ACC112 (cell line): ENCODE results near the gene VMA21.
A peak's percentile ranks its signal among the peaks of the same experiment; 100 is the strongest.

Experiments
- H2AFZ ChIP-seq: fragments of 200-600 bp; sonication (generic); one replicate; pipeline ENCODE4 v1.6.0; 2017; ENCODE audit warnings: antibody characterized with exemption, low read length; ENCODE audit not compliant: unreplicated experiment
- H3K27ac ChIP-seq: fragments of 200-600 bp; sonication (generic); 2 replicates; pipeline ENCODE4 v1.5.1; 2014; ENCODE audit warnings: low read depth, mild to moderate bottlenecking, antibody characterized with exemption, low read length, moderate library complexity
- H3K27me3 ChIP-seq: fragments of 200-600 bp; sonication (generic); 2 replicates; pipeline ENCODE4 v1.6.1; 2014; ENCODE audit warnings: mild to moderate bottlenecking, antibody characterized with exemption, low read length, moderate library complexity, mixed read lengths; ENCODE audit not compliant: insufficient read depth
- H3K36me3 ChIP-seq: fragments of 200-600 bp; sonication (generic); 2 replicates; pipeline ENCODE4 v1.6.1; 2016; ENCODE audit warnings: mild to moderate bottlenecking, antibody characterized with exemption, low read length, moderate library complexity, mixed read lengths; ENCODE audit not compliant: insufficient read depth
- H3K4me1 ChIP-seq: fragments of 200-600 bp; sonication (generic); one replicate; pipeline ENCODE4 v1.6.1; 2016; ENCODE audit warnings: low read length, mixed read lengths; ENCODE audit not compliant: insufficient read depth, unreplicated experiment, control insufficient read depth
- H3K4me3 ChIP-seq: fragments of 200-600 bp; sonication (generic); 2 replicates; pipeline ENCODE4 v1.5.1; 2014; ENCODE audit warnings: mild to moderate bottlenecking, low read depth, low read length
- H3K79me2 ChIP-seq: fragments of 200-600 bp; sonication (generic); one replicate; pipeline ENCODE4 v1.6.0; 2016; ENCODE audit warnings: low read length; ENCODE audit not compliant: control insufficient read depth, unreplicated experiment, insufficient read depth

Gene VMA21

GRCh38 chrX:151396042-151396824 is 773 bp upstream of the VMA21 start:
- Histone ChIP-seq H3K27me3 (no peaks in the 10 kb centered on the region), H3K79me2 (peaks cover 41% of the 10 kb centered on the region), H3K4me3 (peak overlapping the region; percentile 80), H2AFZ (peak overlapping the region; percentile 99), H3K36me3 (no peaks in the 10 kb centered on the region), H3K4me1 (peaks cover 9% of the 10 kb centered on the region), H3K27ac (peak overlapping the region; percentile 91)

GRCh38 chrX:151397741-151398070 is 700 bp downstream of the VMA21 start:
- Histone ChIP-seq H3K27ac (peak overlapping the region; percentile 91), H2AFZ (no peak overlapping the region), H3K4me3 (peak overlapping the region; percentile 80)

GRCh38 chrX:151398346-151398745 is 1.3 kb downstream of the VMA21 start:
- H3K36me3 ChIP-seq, result no peaks in the 10 kb centered on the region
- peak overlapping the region; percentile 80 for H3K4me3 ChIP-seq
- no peaks in the 10 kb centered on the region for H3K27me3 ChIP-seq
- no peak overlapping the region for H3K27ac ChIP-seq
- H2AFZ ChIP-seq, result no peak overlapping the region
- H3K79me2 ChIP-seq, result peaks cover 62% of the 10 kb centered on the region
- H3K4me1 ChIP-seq, result peaks cover 9% of the 10 kb centered on the region

More at GRCh38 chrX:151397741-151398070, 700 bp downstream of the VMA21 start:
- Histone ChIP-seq H3K79me2 (peaks cover 55% of the 10 kb centered on the region), H3K36me3 (no peaks in the 10 kb centered on the region), H3K27me3 (no peaks in the 10 kb centered on the region), H3K4me1 (peaks cover 9% of the 10 kb centered on the region)

- Histone ChIP-seq H3K4me3 (no peak overlapping the region), H3K4me1 (peaks cover 9% of the 10 kb centered on the region), H3K79me2 (peaks cover 63% of the 10 kb centered on the region), H3K27ac (no peak overlapping the region), H3K27me3 (no peaks in the 10 kb centered on the region), H2AFZ (no peak overlapping the region), H3K36me3 (no peaks in the 10 kb centered on the region)
Measured at GRCh38 chrX:151402719-151403390, 5.8 kb downstream of the VMA21 start.

GRCh38 chrX:151416579-151416978 is 19.6 kb downstream of the VMA21 start:
- Histone ChIP-seq H2AFZ (no peak overlapping the region), H3K27ac (no peak overlapping the region), H3K79me2 (no peaks in the 10 kb centered on the region), H3K27me3 (no peaks in the 10 kb centered on the region), H3K36me3 (no peaks in the 10 kb centered on the region), H3K4me1 (no peaks in the 10 kb centered on the region), H3K4me3 (no peak overlapping the region)

GRCh38 chrX:151419782-151420181 is 22.8 kb downstream of the VMA21 start:
- Histone ChIP-seq H3K27ac (no peak overlapping the region), H3K4me3 (no peak overlapping the region), H3K36me3 (no peaks in the 10 kb centered on the region), H2AFZ (no peak overlapping the region), H3K79me2 (no peaks in the 10 kb centered on the region), H3K4me1 (no peaks in the 10 kb centered on the region), H3K27me3 (no peaks in the 10 kb centered on the region)

GRCh38 chrX:151424505-151424904 is 27.5 kb downstream of the VMA21 start:
- Histone ChIP-seq H3K79me2 (no peaks in the 10 kb centered on the region), H3K27ac (no peak overlapping the region), H3K4me1 (no peaks in the 10 kb centered on the region), H3K27me3 (no peaks in the 10 kb centered on the region), H3K4me3 (no peak overlapping the region), H2AFZ (no peak overlapping the region), H3K36me3 (no peaks in the 10 kb centered on the region)

- H2AFZ ChIP-seq, result no peak overlapping the region
- no peak overlapping the region for H3K4me3 ChIP-seq
- H3K4me1 ChIP-seq, result no peaks in the 10 kb centered on the region
- no peaks in the 10 kb centered on the region for H3K79me2 ChIP-seq
- H3K27ac ChIP-seq, result no peak overlapping the region
- H3K36me3 ChIP-seq, result no peaks in the 10 kb centered on the region
- no peaks in the 10 kb centered on the region for H3K27me3 ChIP-seq
Measured at GRCh38 chrX:151448509-151448908, 51.5 kb downstream of the VMA21 start.

- H3K4me1 ChIP-seq, result no peaks in the 10 kb centered on the region
Measured at GRCh38 chrX:151458824-151459223, 61.8 kb downstream of the VMA21 start.

More at GRCh38 chrX:151458824-151459223, 61.8 kb downstream of the VMA21 start:
- H2AFZ ChIP-seq, result no peak overlapping the region
- no peak overlapping the region for H3K27ac ChIP-seq
- no peaks in the 10 kb centered on the region for H3K27me3 ChIP-seq
- no peak overlapping the region for H3K4me3 ChIP-seq
- H3K36me3 ChIP-seq, result no peaks in the 10 kb centered on the region
- no peaks in the 10 kb centered on the region for H3K79me2 ChIP-seq
